A549 (cell line): ENCODE data around the gene SLC22A7.

Experiments
- EP300 ChIP-seq, 2 experiments: fragments of >200 bp; sonication (Bioruptor Twin); formaldehyde crosslinking; IDR thresholded peaks; 2 replicates in 1 of 2; 3 replicates in 1 of 2; pipeline ENCODE4 v1.6.1; 2016 to 2017
- HDAC2 ChIP-seq: fragments of 200-600 bp; sonication (generic); IDR thresholded peaks from 2 replicates; pipeline ENCODE4 v1.6.1; 2016
- POLR2A ChIP-seq: IDR thresholded peaks from 2 replicates; pipeline ENCODE4 v1.6.1; 2012; ENCODE audit warnings: mild to moderate bottlenecking, low read length
- RAD21 ChIP-seq, 2 experiments: fragments of >200 bp in 1 of 2; sonication (Bioruptor Twin) in 1 of 2; formaldehyde crosslinking in 1 of 2; IDR thresholded peaks in 1 of 2; conservative IDR thresholded peaks in 1 of 2; 2 replicates in 1 of 2; 3 replicates in 1 of 2; pipeline ENCODE4 v1.6.1; 2012 to 2018; ENCODE audit warnings: inconsistent platforms in 1 of 2
- SMC3 ChIP-seq: fragments of >200 bp; sonication (Bioruptor Twin); formaldehyde crosslinking; IDR thresholded peaks from 3 replicates; pipeline ENCODE4 v1.6.1; 2018; ENCODE audit warnings: inconsistent platforms
- ZFP36 ChIP-seq: fragments of 450-650 bp; IDR thresholded peaks from 2 replicates; pipeline ENCODE4 v1.6.1; 2014; ENCODE audit warnings: borderline replicate concordance; ENCODE audit not compliant: partially characterized antibody
- TF ChIP-seq, protein P1 (sequence below): fragments of >200 bp; sonication (Bioruptor Twin); formaldehyde crosslinking; IDR thresholded peaks from 3 replicates; pipeline ENCODE4 v1.5.1; 2016
- TF ChIP-seq, protein P2 (sequence below): fragments of 450-650 bp; IDR thresholded peaks from 2 replicates; pipeline ENCODE4 v1.6.1; 2014; ENCODE audit warnings: antibody characterized with exemption
- TF ChIP-seq, protein P3 (sequence below): IDR thresholded peaks from 2 replicates; pipeline ENCODE4 v1.6.1; 2012; ENCODE audit warnings: low read depth, borderline replicate concordance

DNA sequence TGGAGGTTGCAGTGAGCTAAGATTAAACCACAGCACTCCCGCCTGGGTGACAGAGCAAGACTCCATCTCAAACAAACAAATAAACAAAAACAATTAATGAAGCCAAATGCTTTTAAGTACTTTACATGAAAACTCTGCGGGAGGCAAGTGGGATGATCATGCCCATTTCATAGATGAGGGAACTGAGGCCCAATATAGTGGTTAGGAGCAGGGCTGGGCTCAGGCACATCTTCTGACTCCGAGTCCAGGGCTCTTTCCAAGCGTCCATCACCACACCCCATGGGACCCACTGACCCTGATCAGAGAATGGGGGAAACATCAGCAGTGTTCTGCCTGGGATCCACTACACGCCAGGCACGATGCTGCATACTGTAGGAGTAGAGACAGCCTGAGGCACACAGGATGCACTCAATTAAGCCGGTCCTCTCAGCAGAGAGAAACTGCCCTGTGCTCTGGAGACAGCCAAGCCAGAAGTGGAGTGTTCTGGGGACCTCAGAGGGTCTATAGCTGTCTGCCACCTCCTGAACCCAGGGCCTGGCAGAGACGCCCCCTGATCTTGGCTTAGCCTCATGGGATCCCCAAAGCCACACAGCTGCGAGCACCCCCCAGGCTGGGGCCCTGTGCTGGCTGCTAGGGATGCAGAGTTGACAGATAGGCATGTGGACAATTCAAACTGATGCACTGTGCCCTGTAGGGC is 41.2 kb upstream of the SLC22A7 start:
- TF ChIP-seq, protein P1, sequence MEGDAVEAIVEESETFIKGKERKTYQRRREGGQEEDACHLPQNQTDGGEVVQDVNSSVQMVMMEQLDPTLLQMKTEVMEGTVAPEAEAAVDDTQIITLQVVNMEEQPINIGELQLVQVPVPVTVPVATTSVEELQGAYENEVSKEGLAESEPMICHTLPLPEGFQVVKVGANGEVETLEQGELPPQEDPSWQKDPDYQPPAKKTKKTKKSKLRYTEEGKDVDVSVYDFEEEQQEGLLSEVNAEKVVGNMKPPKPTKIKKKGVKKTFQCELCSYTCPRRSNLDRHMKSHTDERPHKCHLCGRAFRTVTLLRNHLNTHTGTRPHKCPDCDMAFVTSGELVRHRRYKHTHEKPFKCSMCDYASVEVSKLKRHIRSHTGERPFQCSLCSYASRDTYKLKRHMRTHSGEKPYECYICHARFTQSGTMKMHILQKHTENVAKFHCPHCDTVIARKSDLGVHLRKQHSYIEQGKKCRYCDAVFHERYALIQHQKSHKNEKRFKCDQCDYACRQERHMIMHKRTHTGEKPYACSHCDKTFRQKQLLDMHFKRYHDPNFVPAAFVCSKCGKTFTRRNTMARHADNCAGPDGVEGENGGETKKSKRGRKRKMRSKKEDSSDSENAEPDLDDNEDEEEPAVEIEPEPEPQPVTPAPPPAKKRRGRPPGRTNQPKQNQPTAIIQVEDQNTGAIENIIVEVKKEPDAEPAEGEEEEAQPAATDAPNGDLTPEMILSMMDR = no peak
- no peak for TF ChIP-seq EP300 (IDR thresholded peaks at IDR 0.05)
- TF ChIP-seq, protein P2, sequence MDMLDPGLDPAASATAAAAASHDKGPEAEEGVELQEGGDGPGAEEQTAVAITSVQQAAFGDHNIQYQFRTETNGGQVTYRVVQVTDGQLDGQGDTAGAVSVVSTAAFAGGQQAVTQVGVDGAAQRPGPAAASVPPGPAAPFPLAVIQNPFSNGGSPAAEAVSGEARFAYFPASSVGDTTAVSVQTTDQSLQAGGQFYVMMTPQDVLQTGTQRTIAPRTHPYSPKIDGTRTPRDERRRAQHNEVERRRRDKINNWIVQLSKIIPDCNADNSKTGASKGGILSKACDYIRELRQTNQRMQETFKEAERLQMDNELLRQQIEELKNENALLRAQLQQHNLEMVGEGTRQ = no peak
- TF ChIP-seq POLR2A = no peak
- no peak for TF ChIP-seq ZFP36
- no peak for TF ChIP-seq RAD21 (conservative IDR thresholded peaks at IDR 0.05 in 1 of 2, IDR thresholded peaks at IDR 0.05 in 1 of 2)
- no peak for TF ChIP-seq HDAC2
- TF ChIP-seq SMC3 = no peak
- TF ChIP-seq, protein P3, sequence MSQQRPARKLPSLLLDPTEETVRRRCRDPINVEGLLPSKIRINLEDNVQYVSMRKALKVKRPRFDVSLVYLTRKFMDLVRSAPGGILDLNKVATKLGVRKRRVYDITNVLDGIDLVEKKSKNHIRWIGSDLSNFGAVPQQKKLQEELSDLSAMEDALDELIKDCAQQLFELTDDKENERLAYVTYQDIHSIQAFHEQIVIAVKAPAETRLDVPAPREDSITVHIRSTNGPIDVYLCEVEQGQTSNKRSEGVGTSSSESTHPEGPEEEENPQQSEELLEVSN = no peak
